Endodermal cell (in vitro differentiated cells): ENCODE data around the gene TNRC18. TPM values are rescaled to one million over a fixed set of nuclear protein-coding genes. Genes with fewer than 3 reads are reported as not detected.
"Not testable (repeated sequence)": the region's sequence is repeated elsewhere in the genome, so short reads cannot be mapped to it uniquely, and the experiment has no call there.

Experiments used
- DNase-seq: peaks from one replicate; pipeline ENCODE4 v3.0.0-alpha.2; 2017
- H3K27ac ChIP-seq: 2 replicates; pipeline ENCODE4 v1.5.1; 2013; ENCODE audit warnings: mild to moderate bottlenecking, low read depth, low read length, moderate library complexity
- H3K27me3 ChIP-seq: 2 replicates; pipeline ENCODE4 v1.6.1; 2013; ENCODE audit warnings: mild to moderate bottlenecking, low read length, moderate library complexity; ENCODE audit not compliant: insufficient read depth, control insufficient read depth, poor library complexity, severe bottlenecking
- H3K36me3 ChIP-seq: 2 replicates; pipeline ENCODE4 v1.7.0; 2013; ENCODE audit warnings: mild to moderate bottlenecking, low read length, moderate library complexity; ENCODE audit not compliant: control insufficient read depth, insufficient read depth
- H3K4me1 ChIP-seq: one replicate; pipeline ENCODE4 v1.7.0; 2013; ENCODE audit warnings: low read length; ENCODE audit not compliant: control insufficient read depth, insufficient read depth
- H3K4me3 ChIP-seq: 2 replicates; pipeline ENCODE4 v1.5.1; 2013; ENCODE audit warnings: mild to moderate bottlenecking, low read length, moderate library complexity
- H3K9ac ChIP-seq: 2 replicates; pipeline ENCODE4 v1.6.1; 2013; ENCODE audit warnings: mild to moderate bottlenecking, low read length, moderate library complexity; ENCODE audit not compliant: poor library complexity, severe bottlenecking; ENCODE audit errors: extremely low read depth
- H3K9me3 ChIP-seq: 2 replicates; pipeline ENCODE4 v1.6.1; 2013; ENCODE audit warnings: mild to moderate bottlenecking, low read length, moderate library complexity; ENCODE audit not compliant: control insufficient read depth
- H3K27ac Mint-ChIP-seq: 2 replicates; pipeline ENCODE4 v1.8.0; 2020; ENCODE audit warnings: mixed read lengths
- H3K27me3 Mint-ChIP-seq: 2 replicates; pipeline ENCODE4 v1.8.0; 2021; ENCODE audit warnings: mild to moderate bottlenecking, mixed read lengths; ENCODE audit not compliant: insufficient read depth
- H3K36me3 Mint-ChIP-seq: 2 replicates; pipeline ENCODE4 v1.8.0; 2020; ENCODE audit warnings: low read depth, mixed read lengths
- H3K4me1 Mint-ChIP-seq: 2 replicates; pipeline ENCODE4 v1.8.0; 2020; ENCODE audit warnings: mixed read lengths
- H3K4me3 Mint-ChIP-seq: 2 replicates; pipeline ENCODE4 v1.8.0; 2020; ENCODE audit warnings: mild to moderate bottlenecking, moderate library complexity, mixed read lengths
- H3K9me3 Mint-ChIP-seq: 2 replicates; pipeline ENCODE4 v1.8.0; 2020; ENCODE audit warnings: mild to moderate bottlenecking, mixed read lengths
- CTCF ChIP-seq: fragments of 200-600 bp; sonication (generic); conservative IDR thresholded peaks from 2 replicates; pipeline ENCODE4 v1.5.0; 2021; ENCODE audit warnings: antibody characterized with exemption, mild to moderate bottlenecking
- WGBS, 2 experiments: methylation state at CpG; one replicate each; pipeline versions ENCODE4 v1.1.5 to v1.1.7; 2013; ENCODE audit warnings: missing lambda C conversion rate in 2 of 2, mixed read lengths in 1 of 2; ENCODE audit not compliant: insufficient coverage in 1 of 2, insufficient read length in 1 of 2; 5-methylcytosine and 5-hydroxymethylcytosine counted together
- total RNA-seq, 2 donors: library from RNA; stranded (reverse); fragmentation: NEBNext Ultra II Directional in 1 of 2; extraction: Animal tissue kit (Norgen Biotek cat#: 25700) in 1 of 2; gene quantifications; 2 replicates in 1 of 2; 3 replicates in 1 of 2; pipeline ENCODE4 v1.2.1, GENCODE V29; 2021

The TNRC18 gene
- total RNA-seq, 2 donors from 2014 or later, result 103 to 136 TPM

DNA sequence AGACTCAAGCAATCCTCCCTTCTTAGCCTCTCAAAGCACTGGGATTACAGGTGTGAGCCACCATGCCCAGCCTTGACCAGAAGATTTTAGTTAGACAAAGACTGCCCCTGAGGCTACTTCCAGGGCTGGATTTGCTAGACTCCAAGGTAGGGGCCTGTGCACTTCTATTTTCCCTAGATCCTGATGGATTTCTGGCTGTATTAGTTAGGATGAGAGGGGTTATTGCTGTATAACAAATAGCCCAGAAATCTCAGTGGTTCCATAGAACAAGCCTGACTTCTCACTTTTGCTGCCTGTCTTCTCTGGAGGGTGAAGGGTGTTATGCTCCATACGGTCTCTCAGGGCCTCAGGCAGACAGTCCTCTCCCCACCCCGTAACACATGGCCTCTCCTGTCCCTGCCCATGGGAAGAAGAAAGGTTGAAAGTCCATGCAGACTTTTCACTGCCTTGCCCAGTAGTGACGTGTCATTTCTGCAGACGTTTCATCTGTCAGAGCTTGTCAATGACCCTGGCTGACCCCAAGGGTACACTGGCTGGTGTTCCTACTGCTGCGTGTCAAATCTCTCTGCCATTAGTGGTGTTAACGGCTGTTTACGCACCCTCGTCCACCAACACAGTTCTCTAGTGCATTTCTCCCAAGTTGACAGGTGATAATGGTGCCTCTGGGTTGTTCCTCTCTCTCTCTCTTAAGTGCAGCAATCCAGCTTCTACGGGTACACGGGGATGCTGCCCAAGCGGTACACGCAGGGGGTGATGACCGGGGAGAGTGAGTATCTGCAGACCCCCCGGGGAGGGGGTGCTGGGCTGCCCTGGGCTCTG is 129.3 kb downstream of the TNRC18 start:
- Mint-ChIP-seq H3K4me3 (no peak overlapping the region), H3K27me3 (peaks cover 26% of the 10 kb centered on the region), H3K36me3 (peaks cover 33% of the 10 kb centered on the region), H3K27ac (no peak overlapping the region), H3K9me3 (peaks cover 7% of the 10 kb centered on the region), H3K4me1 (peaks cover 7% of the 10 kb centered on the region)
- Histone ChIP-seq H3K9me3 (no peaks in the 10 kb centered on the region), H3K27ac (no peak overlapping the region), H3K4me3 (no peak overlapping the region), H3K27me3 (peaks cover 6% of the 10 kb centered on the region), H3K9ac (no peak overlapping the region), H3K36me3 (no peaks in the 10 kb centered on the region), H3K4me1 (no peaks in the 10 kb centered on the region)
- 92 to 96% methylated on average over 12 to 14 of the region's 14 CpGs for WGBS, 2 experiments
- TF ChIP-seq CTCF, result no peak
- no peak for DNase-seq

- H3K36me3 ChIP-seq, DNase-seq, H3K27me3 ChIP-seq, H3K4me1 Mint-ChIP-seq, H3K4me1 ChIP-seq, H3K9me3 ChIP-seq, H3K27ac ChIP-seq, H3K4me3 Mint-ChIP-seq, H3K9me3 Mint-ChIP-seq, H3K27ac Mint-ChIP-seq, H3K9ac ChIP-seq, H3K4me3 ChIP-seq: not testable (repeated sequence)
- Mint-ChIP-seq H3K36me3 (peaks cover 32% of the 10 kb centered on the region), H3K27me3 (peaks cover 11% of the 10 kb centered on the region)
- WGBS, 2 experiments, result 77 to 86% methylated on average over 7 to 15 of the region's 15 CpGs
Observed at GRCh38 chr7:5291711-5292335, 131.8 kb downstream of the TNRC18 start.

DNA sequence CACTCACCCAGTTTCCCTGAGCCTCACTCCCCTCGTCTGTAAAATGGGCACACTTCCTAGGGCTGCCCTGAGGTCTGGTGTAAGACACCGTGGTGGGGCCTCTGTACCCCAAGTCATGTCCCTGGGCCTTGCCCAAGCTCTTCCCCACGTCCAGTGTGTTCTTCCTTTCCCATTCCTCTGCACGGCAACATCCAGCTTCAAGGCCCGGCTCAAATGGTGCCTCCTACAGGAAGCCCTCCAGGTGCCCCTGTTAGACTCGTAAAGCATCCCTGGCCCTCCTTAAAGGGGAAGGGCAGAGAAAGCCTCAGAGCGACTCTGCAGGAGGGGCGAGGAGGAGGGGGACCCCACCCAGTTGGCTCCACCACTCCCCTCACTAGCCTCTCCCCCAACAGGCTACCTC is 132.3 kb downstream of the TNRC18 start:
- Mint-ChIP-seq H3K9me3 (peaks cover 7% of the 10 kb centered on the region), H3K36me3 (peaks cover 32% of the 10 kb centered on the region), H3K4me1 (no peaks in the 10 kb centered on the region), H3K27me3 (peaks cover 10% of the 10 kb centered on the region), H3K4me3 (no peak overlapping the region), H3K27ac (no peak overlapping the region)
- TF ChIP-seq CTCF, result no peak
- Histone ChIP-seq H3K27me3 (no peaks in the 10 kb centered on the region), H3K4me1 (no peaks in the 10 kb centered on the region), H3K36me3 (no peaks in the 10 kb centered on the region), H3K27ac (no peak overlapping the region), H3K4me3 (no peak overlapping the region), H3K9ac (no peak overlapping the region), H3K9me3 (no peaks in the 10 kb centered on the region)
- WGBS, 2 experiments, result 90 to 95% methylated on average over 4 to 8 of the region's 8 CpGs
- DNase-seq, result no peak
